Measurements from ENCODE around the gene MEGF8.
"Not testable (repeated sequence)": the region's sequence is repeated elsewhere in the genome, so short reads cannot be mapped to it uniquely, and the experiment has no call there.

Gene MEGF8

DNA sequence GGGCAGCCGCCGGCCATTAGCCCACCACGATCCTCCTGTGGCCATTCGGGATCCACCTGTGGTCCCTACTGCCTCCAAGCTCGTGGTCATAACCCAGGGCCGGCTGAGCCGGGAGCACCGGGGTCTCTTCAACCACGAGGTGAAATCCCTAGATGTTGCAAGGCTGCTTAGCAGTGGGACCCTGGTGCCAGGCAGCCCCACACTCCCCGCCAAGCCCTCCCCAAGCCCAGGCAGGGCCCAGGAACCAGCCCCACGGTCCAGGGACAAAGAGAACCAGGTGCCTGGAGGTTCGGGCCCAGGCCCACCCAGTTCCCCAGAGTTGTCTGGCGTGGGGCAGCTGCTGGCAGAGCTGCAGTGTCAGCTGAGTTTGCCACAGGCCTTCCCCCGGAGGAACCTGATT is 15.7 kb upstream of the MEGF8 start:
- DNase-seq: no peak

DNA sequence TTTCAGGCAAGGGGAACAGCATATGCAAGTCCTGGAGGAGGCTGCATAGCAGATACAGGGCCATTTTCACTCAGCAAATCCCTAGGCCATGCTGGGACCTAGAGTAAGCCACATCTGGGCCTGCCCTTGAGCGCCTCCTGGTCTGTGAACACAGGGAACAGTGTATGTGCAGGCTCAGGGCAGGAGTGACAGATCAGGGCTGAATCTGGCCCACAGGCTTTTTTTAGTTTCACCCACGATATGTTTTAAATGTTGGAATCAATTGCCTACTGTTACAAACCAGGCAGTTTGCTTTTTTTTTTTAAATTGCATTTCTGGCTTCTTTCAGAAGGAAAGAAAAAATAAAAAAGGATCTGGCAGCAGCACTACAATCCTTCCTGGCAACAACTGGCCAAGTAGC is 13.8 kb upstream of the MEGF8 start:
- DNase-seq: no peak

DNA sequence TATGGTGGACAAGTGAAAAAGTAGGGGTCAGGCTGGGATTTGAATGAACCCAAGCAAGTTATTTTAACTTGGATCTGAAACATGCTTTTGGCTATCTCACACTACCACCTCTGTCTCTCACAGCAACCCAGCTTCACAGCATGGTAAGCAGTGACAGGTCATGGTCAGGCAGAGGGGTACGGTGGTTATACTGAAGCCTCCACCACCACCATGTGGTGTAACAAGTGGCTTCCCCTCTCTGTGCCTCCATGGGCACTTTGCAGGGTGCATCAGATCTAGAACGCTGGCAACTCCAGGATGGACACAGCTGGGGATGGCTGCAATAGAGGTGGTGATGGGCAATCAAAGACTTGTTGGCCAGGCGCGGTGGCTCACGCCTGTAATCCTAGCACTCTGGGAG is 13.1 kb upstream of the MEGF8 start:
- no peak for DNase-seq

DNA sequence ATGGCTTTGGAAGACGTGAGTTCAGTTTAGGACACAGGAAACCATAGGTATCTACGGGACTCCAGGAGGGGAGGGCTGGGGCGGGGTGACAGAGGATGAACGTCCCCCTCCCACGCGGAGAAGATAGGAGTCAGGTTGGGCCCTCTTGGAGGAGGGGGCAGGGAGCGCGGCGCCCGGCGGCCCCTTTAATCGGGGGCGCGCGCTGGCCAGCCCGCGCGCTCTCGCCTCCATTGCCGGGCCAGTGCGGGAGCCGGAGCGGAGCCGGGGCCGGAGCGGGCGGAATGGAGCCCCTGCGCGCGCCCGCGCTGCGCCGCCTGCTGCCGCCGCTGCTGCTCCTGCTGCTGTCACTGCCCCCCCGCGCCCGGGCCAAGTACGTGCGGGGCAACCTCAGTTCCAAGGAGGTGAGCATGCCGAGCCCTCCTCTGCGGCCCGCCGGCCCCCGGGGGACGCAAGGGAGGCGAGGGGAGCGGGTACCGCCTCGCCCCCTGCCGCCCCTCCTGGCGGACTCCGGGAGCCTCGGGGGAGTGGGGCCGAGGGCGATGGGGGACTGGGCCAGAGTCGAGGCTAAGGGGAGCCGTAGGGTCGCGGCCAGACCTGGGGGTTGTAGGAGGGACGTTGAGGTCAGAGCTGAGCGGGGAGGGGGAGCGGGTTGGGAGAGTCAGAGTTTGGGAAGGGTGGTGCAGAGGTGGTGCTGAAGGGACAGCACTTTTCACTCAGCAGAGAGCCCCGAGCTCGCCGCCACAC is 12.2 kb upstream of the MEGF8 start, which contains the start of gene TMEM145:
Gene TMEM145, plus strand, starts transcription at position 214 of the 744 bp plus-strand sequence. Its CDS starts 68 bp downstream, at position 282.
- no peak for DNase-seq

DNA sequence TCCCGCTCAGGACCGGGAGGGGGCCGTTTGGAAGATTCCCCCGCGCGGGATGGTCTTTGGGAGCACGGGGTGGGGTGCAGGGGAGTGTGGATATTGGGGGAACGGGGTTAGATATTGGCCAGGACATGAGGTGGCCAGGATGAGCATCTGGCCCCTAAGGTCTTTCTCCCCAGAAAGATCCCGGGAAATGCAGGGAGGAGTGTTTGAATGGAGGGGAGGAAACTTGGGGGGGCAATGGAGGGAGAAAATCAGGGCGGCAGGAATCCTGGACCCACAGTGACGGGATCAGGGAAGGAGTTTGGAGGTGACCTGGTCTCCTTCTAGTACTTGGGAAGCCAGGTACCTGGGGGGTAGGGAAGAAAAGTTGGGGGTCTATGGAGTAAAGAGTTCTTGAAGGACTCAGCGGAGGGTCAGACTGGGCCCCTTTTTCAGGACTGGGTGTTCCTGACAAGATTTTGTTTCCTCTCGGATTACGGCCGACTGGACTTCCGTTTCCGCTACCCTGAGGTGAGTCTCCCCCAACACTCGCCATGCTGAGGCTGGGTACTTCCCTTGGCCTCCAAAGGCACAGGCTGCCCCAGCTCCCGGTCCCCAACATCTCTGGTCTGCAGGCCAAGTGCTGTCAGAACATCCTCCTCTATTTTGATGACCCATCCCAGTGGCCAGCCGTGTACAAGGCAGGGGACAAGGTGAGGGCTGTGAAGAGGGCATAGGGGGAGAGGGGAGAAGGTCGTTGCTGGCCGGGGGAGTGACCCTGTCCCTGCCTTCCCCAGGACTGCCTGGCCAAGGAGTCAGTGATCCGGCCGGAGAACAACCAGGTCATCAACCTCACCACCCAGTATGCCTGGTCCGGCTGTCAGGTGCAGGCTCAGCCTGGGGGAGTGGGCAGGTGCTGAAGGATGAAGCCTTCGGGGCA is 11.3 kb upstream of the MEGF8 start:
- no peak for DNase-seq

DNA sequence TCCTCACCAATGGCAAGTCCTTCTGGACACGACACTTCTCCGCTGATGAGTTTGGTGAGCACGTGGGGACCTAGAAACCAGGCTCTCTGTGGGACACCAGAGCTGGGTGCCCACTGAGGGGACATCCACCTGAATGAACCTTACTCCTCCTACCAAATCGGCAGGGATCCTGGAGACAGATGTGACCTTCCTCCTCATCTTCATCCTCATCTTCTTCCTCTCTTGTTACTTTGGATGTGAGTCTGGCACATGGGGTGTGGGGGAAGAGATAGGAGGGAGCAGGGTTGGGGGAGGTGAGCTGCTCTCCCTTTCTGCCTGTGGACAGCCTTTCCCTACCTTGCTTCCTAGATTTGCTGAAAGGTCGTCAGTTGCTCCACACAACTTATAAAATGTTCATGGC is 10.4 kb upstream of the MEGF8 start:
- no peak for DNase-seq

DNA sequence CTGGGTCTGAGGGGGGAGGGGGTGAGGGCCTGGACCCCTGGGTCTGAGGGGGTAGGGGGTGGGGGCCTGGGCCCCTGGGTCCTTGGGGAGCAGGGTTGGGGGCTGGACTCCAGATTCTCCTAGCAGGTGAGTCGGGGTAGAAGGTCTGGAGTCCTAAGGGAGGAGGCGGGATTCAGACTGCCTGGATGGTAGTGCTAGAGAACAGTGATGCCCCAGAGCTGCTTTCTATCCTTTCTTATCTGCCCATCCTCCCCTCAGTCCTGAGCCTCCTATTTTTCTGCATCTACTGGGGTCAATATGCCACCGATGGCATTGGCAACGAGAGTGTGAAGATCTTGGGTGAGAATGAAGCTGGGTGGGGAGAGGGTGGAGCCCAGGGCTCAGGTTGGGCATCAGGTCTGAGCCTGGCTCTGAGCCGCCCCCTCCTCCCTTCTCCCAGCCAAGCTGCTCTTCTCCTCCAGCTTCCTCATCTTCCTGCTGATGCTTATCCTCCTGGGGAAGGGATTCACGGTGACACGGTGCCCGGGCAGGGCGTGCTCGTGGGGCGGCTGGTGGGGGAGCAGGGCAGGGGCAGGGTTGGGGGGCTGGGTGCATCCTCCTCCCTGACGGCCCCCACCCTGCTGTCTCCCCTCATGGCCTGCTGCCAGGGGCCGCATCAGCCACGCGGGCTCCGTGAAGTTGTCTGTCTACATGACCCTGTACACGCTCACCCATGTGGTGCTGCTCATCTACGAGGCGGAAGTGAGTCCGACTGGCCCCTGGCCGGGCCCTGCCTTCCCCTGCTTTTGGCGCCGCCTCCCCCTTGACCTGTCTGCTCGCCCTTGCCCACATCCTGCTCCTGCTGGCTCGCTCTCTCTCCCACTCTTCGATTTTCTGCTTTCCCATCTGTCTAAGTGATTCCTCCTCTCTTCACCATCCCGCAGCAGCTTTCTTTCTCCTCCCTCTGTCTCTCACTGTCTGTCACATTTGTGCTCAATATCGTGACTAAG is 8.9 kb upstream of the MEGF8 start:
- DNase-seq: peak; percentile 45

DNA sequence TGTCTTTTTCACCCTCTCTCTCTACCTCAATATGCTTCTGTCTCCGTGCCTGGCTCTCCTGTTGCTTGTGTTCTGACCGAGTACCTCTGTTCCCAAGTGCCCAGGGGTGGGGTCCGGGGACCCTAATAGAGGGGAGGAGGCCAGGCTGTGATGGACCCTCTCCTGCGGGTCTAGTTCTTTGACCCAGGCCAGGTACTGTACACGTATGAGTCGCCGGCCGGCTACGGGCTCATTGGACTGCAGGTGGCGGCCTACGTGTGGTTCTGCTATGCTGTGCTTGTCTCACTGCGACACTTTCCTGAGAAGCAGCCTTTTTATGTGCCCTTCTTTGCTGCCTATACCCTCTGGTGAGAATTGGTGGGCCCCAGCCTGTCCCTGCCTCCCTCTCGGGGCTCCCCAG is 7.9 kb upstream of the MEGF8 start:
- no peak for DNase-seq

DNA sequence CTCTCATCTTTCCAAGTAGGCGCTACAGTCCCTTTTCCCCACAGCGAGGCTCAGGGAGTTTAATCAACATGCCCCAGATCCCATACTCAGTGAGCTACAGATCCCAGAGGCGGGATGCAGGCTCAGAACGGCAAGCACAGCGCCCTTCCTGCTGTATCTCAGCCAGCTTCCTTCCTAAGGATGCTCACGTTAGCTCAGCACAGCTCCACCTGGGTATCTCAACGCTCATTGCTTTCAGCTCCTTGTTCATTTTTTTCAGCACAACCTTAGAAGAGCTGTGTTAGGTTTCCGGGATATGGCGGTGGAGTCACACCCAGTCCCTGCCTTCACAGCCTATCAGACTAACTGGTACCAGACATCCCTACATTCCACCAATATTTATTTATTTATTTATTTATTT is 3.1 kb upstream of the MEGF8 start:
- no peak for DNase-seq

DNA sequence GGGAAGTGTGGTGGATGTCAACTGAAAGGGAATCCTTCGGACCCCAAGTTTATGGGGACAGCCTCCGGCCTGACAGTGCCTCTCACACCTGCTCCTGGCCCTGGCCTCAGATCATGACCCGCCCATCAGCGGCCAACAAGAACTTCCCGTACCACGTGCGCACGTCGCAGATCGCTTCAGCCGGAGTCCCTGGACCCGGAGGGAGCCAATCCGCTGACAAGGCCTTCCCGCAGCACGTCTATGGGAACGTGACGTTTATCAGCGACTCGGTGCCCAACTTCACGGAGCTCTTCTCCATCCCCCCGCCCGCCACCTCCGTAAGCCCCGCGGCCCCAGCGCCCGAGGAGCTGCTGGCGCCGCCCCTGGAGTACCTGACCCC is 2.0 kb upstream of the MEGF8 start:
- DNase-seq: no peak

DNA sequence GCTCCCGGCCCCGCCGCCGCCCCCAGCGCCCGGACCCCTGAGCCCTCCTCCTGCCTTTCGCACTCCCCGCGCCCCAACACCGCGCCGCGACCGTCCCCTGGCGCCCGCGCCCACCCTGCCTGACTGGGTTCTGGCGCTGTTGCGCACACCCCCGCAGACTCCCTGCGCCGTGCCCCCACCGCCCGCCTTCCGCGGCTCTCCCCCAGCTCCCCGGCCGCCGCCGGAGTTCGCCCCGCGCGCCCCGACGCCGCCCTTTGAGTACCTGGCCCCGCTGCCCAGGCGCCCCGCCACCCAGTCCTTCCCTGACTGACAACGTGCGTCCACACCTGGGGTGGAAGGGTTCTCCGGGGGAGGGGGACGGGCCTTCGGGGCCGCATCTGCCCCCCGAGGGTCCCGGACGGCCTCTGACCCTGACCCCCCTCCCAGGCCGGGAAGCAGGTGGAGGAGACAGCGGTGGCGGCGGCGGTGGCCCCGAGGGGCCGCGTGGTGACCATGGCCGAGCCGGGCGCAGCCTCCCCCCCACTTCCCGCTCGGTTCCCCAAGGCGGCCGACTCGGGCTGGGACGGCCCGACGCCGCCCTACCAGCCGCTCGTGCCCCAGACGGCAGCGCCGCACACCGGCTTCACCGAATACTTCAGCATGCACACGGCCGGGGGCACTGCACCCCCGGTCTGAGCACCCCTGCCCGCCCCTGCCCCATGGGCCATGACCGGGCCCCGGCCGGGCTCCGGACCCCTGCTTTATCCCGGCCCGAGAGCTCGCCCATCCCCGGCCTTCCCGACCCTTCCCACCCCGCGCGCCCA is 1.4 kb upstream of the MEGF8 start:
- no peak for DNase-seq

DNA sequence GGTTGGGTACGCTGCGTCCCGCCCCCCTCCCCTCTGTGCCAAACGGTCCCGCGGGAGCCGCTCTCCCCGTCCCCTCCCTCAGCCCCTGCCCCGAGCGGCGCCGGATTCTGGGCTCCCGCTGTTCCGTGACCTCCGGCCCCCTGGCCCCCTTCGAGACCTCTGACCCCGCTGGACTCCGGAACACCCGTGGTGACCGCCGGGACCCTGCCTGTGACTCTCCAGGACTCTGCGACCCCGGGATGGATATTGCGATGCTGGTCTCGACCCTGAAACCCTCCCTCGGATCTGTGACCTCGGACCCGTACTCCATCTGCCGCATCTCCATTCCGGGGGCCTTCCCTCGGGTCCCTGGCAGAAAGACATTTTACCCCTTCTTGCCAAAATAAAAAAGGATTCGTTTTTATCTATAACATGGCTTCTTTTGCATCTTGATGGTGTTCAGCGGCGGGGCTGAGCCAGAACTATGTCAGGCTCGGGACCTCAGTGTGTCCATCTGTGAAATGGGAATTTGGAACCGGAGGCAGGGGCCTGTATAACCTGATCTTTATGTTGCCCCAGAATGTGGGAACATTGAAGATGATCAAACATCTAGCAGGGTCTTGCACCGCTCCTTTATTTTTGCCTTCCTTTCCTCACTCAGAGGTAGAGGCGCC is 654 bp upstream of the MEGF8 start:
- no peak for DNase-seq

DNA sequence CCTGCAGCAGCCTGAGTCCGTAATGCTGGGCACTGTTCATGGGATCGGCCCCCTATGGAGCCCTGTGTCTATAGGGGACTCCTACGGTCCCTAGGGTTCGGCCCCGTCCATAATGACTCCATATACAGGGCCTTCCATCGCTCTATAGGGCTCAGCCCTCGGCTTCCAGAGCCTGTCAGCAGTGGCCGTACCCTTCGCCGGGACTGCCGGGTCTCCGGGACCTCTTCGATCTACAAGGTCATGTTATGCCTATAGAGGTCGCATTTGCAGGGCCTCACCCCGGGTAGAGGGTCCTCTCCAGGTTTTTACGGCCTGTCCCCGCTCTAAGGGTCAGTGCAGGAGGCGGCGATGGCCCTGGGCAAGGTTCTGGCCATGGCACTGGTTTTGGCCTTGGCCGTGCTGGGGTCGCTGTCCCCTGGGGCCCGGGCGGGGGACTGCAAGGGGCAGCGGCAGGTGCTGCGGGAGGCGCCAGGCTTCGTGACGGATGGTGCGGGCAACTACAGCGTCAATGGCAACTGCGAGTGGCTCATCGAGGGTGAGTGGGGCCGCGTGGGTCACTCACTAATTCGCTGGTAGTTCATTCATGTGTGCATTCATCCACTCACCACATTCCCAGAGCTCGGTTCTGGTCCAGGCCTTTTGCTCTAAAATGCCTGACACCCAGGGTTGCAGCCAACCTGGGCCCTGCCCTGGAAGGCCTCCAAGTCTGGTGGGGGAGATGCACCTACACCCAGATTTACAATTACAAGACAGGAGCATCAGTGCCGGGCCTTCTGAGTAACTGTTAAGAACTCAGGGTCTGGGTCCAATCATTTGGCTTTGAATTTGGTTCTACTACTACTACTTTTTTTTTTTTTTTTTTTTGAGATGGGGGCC is 699 bp downstream of the MEGF8 start:
- DNase-seq: no peak

DNA sequence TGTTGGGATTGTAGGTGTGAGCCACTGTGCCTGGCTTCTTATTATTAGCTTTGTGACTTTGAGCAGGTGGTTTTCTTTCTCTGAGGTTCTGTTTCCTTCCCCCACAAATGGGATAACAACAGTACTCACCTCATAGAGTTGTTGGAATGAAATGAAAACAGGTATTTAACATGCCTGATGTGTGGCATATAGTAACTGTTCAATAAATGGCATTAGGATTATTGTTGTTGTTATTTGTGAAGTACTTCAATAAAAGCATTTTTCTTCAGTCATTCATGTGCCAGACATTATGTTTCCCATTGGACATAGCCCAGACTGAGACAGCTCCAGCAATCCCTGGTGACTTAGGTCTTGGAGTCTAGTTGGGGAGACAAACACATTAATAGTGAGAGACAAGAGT is 1.5 kb downstream of the MEGF8 start:
- DNase-seq: no peak

DNA sequence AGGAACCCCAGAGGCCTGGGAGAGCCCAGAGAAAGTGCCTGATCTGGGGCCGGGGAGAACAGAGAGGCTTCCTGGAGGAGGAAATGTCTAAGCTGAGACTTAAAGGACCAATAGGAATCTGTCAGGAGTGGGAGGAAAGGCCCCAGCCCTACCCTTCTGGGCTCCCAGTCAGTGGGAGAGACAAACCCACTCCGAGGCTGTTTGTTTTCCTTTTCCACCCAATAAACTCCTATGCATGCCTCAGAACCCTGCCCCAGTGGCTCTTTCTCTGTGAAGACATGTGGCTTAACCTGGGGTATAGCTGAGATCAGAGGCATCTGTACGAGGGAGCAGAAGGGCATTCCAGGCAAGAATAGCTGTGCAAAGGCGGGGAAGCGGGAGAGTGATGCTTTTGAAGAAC is 1.9 kb downstream of the MEGF8 start:
- no peak for DNase-seq

DNA sequence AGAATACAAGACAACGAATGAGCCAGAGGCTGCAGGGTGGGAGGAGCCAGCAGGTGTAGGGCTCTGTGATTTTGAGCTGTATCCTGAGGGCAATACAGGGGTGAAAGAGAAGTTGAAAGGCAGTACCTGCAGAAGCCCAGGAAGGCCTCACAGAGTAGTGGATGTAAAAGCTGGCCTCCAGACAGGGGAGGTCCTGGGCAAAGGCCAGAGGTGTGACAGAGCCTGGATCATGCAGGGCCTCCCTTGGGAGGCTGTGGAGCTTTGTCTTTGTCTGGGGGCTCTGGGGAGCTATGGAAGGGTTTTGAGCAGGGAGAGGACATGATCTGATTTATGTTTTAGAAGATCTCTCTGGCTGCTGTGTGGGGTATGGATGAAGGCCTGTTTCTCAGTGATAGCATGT is 2.7 kb downstream of the MEGF8 start:
- no peak for DNase-seq

DNA sequence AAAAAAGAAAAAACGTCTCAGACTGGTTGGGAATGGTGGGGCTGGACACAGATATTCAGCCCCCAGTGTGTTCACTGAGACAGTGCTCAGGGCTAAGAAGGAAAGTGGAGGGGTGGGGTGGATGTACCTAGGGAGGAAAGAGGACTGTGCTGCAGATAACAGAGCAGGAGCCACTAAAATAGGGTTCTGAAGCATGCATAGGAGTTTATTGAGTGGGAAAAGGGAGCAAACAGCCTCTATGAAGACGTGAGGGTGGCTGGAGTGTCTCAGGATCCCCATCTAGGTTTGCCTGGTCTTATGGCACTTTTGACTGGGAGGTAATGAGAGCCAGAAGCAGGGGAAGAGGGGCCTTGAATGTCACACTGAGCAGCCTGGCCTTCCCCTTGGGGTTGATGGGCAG is 3.4 kb downstream of the MEGF8 start:
- no peak for DNase-seq

DNA sequence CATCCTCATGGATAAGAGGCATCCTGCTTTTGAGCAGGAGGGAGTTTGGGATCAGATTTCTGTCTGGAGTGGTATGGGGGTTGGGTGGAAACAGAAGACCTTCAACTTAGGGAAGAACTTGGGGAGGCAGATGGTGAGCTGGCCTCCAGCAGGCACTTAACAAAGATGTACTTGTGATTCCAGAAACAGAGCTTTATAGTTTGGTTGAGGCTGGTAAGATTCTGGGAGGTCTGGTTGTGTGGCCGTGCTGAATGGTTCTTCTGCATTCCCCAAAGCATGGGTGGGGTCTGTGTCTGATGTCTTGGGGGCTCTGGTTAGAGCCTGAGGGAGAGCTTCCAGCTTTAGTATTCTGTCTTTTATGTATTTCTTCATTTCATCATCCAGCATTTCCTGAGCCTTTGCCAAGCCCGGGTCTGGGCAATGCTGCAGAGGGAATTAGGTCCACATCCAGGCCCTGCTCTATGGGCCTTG is 4.8 kb downstream of the MEGF8 start:
- no peak for DNase-seq

DNA sequence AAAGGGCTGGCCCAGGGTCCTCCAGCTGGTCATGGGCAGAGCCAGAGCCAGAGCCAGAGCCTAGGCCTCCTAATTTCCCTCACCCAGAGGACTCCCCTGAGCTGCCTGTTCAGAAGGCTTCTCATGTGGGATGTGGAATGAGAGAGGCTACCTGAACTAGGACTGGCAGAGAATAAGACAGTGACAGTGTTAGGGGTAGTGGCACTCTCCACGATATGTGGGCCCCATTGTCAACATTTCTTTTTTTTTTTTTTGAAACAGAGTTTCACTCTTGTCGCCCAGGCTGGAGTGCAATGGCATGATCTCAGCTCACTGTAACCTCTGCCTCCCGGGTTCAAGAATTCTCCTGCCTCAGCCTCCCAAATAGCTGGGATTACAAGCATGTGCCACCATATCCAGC is 5.9 kb downstream of the MEGF8 start:
- DNase-seq: not testable (repeated sequence)

DNA sequence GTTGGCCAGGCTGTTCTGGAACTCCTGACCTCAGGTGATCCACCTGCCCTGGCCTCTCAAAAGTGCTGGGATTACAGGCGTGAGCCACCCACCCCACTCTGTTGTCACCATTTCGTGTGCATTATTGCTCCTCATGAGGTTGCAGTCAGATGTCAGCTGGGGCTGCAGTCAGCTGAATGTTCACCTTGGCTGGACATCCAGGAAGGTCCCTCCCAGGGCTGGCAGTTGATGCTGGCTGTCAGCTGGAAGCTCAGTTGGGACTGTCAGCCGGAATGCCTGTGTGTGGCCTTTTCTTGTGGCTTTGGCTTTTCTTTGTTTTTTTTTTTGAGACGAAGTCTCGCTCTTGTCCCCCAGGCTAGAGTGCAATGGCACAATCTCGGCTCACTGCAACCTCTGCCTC is 6.6 kb downstream of the MEGF8 start:
- no peak for DNase-seq
